Stimulated activated CD4-positive, alpha-beta T cell treated with anti-CD3 and anti-CD28 coated beads, Interleukin-12 subunit alpha, Interleukin-12 subunit beta, amount 100 ng/mL, for 48 hours (primary cell): ENCODE results near the gene C1QTNF12.
A peak's percentile ranks its signal among the peaks of the same experiment; 100 is the strongest.

ENCODE experiments used
- DNase-seq, 3 donors: peaks; one replicate each; pipeline ENCODE4 v3.0.0-alpha.2; 2020; ENCODE audit warnings: low read depth in 2 of 3, low spot score in 1 of 3

The C1QTNF12 gene

DNA sequence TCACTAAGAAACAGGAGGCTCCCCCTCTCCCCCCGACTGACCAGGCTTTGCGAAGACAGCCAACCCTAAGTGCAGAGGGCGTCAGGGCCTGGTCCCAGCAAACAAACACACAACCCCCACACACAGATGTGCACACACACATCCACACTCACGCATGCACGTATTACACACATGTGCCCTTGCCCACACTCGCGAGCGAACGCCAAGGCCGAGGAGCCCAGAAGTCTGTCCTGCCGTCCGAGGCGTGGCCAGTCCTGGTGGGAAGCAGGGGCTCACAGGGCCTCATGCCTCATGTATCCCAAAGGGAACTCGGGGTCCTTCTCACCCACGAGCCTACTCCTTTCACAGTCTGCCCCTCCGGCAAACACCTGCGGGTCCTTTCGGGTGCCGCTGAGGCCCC, 16.8 kb downstream of the C1QTNF12 start:
- DNase-seq: no peak

- DNase-seq: no peak
Measured at GRCh38 chr1:1228596-1229321, 17.8 kb downstream of the C1QTNF12 start.

DNA sequence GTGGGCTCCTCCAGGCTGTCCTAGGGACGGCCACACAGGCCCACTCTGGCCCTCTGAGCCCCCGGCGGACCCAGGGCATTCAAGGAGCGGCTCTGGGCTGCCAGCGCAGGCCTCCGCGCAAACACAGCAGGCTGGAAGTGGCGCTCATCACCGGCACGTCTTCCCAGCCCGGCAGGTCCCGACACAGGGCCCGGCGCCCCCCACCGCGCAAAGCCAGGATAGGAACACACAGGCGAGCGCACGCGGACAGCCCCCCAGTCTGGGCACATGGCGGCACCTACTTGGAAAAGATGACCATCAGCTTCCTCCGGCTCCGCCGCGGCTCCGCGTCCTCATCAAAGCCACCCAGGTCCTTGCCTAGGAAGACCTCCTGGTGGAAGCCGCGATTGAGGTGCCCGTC, 18.3 kb downstream of the C1QTNF12 start:
- no peak for DNase-seq

GRCh38 chr1:1227386-1227785, 19.1 kb downstream of the C1QTNF12 start:
- no peak for DNase-seq

GRCh38 chr1:1226566-1227362, 19.8 kb downstream of the C1QTNF12 start:
- no peak for DNase-seq

- DNase-seq: no peak
Measured at GRCh38 chr1:1225913-1226312, 20.6 kb downstream of the C1QTNF12 start.

GRCh38 chr1:1225238-1225845, 21.2 kb downstream of the C1QTNF12 start:
- DNase-seq: no peak

- no peak for DNase-seq
Measured at GRCh38 chr1:1223891-1224290, 22.6 kb downstream of the C1QTNF12 start.

GRCh38 chr1:1223321-1223720, 23.2 kb downstream of the C1QTNF12 start:
- DNase-seq: no peak

GRCh38 chr1:1222575-1223225, 23.8 kb downstream of the C1QTNF12 start:
- DNase-seq: no peak

DNA sequence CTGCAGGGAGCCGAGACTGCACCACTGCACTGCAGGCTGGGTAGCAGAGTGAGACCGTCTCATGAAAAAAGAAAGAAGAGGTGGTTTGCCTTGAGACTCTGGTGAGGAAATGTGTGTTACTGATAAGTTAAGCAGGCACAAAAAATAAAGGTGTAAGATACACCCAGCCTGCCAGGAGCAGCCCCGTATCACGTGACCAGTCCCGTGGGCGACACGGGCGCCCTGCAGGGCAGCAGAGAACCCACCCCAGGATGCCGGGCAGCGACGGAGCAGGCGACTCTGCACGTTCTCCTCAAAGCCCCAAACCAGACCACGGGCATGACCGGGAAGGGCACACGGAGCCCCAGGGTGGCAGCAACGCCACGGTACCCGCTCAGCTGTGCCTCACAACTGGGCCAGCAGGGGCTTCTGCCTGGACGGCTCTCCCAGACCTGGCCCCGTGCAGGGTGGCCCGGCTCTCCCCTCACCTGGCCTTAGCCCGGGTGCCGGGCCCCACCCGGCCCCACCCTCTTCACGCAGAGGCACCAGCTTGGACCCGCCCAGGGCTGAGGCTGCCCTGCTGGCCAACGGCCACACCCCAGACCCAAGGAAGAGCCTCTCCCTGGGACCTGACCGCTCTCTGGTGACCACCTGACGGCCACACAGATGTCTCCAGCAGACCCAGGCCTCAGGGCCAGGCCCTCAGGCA, 24.5 kb downstream of the C1QTNF12 start:
- no peak for DNase-seq

GRCh38 chr1:1220197-1220596, 26.3 kb downstream of the C1QTNF12 start:
- no peak for DNase-seq

- DNase-seq: peak in 1 of 3 donors; percentile 59
Measured at GRCh38 chr1:1219341-1219740, 27.2 kb downstream of the C1QTNF12 start.

DNA sequence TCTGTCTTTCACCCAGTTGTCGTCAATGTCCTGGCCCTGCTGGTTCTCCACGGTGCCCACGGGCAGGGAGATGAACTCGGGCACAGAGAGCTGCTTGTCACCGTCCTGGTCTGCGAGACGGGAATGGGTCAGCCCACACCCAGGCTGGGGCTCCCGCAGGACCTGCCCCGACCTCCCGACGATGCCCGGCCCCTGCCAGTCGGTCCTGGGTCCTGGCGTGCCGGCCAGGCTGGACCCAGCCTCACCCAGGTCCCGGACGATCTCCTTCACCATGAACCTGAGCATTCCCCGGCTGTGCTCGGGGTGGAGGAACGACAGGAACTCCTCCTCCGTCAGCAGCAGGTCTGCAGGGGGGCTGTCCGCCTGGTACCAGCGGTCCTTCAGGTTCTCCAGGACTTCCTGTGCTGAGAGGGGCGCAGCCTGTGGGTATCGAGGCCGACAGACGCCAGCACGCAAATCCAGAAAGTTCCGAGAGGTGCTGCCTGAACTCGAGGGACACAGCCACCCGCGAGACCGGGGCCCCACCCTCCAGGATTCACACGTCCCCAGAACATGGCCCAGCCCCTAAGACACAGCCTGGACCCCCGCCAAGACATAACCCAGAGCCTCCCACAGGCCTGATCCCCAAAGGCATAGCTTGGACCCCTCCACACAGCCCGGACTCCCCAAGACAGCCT, 27.9 kb downstream of the C1QTNF12 start:
- DNase-seq: no peak

- peak in 1 of 3 donors; percentile 56 for DNase-seq
Measured at GRCh38 chr1:1217621-1218523, 28.6 kb downstream of the C1QTNF12 start.

- peak in 1 of 3 donors; percentile 61 for DNase-seq
Measured at GRCh38 chr1:1216770-1217620, 29.5 kb downstream of the C1QTNF12 start.

- no peak for DNase-seq
Measured at GRCh38 chr1:1215881-1216605, 30.5 kb downstream of the C1QTNF12 start.
